ENCODE results near the gene DIAPH2. TPM values are rescaled to one million over a fixed set of nuclear protein-coding genes. Genes with fewer than 3 reads are reported as not detected.

The DIAPH2 gene
- total RNA-seq, result 28.7 and 36.0 TPM in 2 replicates

GRCh38 chrX:96684339-96685209, at the start of gene DIAPH2:
Gene DIAPH2, plus strand, starts transcription at chrX:96684842.

DNA sequence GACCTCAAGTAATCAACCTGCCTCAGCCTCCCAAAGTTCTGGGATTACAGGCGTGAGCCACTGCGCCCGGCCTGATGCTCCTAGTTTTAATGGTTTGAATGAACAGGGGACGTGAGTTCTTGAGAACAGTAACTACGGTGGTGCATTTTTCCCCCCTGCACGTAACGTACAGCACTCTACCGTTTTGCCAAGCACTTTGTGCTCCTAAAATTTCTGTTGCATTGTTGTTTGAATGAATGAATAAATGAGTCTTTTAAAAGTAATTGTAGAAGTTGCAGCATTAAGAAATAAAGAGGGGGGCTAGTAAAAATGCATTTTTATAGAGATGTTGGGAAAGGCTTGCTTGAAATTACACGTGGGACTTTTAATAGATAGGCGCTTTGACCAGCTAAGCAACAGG, 199.0 kb downstream of the DIAPH2 start, which contains the start of gene RPA4:
Gene RPA4 (plus strand): TSS at position 301 of the 400 bp plus-strand sequence. CDS start 403 bp downstream, outside the sequence.

Small RNAs within 50 kb of the gene (small RNA-seq; reads per million reads assigned to genes)
- not detected for gene RF00017
- not detected for gene RF00019
- gene RN7SL74P, result not detected

Other genes starting within 250 kb of the DIAPH2 start
- gene RPA4, start 199.1 kb downstream of the DIAPH2 start, total RNA-seq, result 1.8 and 2.6 TPM in 2 replicates